Activated CD4-positive, alpha-beta T cell treated with anti-CD3 and anti-CD28 coated beads, Interleukin-2, amount 50 U/mL, for 48 hours (primary cell): ENCODE data around the gene CENPVL1.
"Not testable (repeated sequence)": the region's sequence is repeated elsewhere in the genome, so short reads cannot be mapped to it uniquely, and the experiment has no call there.

Experiments
- DNase-seq, 2 experiments: peaks; one replicate each; pipeline ENCODE4 v3.0.0-alpha.2; 2020

The CENPVL1 gene

GRCh38 chrX:51710277-51711164 lies at the start of gene CENPVL1:
TSS of gene CENPVL1 (plus strand) at chrX:51710512. CDS start at chrX:51710512, 0 bp downstream.
- DNase-seq, result not testable (repeated sequence)

- no peak for DNase-seq
Observed at GRCh38 chrX:51665981-51666380, 44.3 kb upstream of the CENPVL1 start.

GRCh38 chrX:51679689-51680433 lies 30.5 kb upstream of the CENPVL1 start:
- not testable (repeated sequence) for DNase-seq

GRCh38 chrX:51681808-51682719 lies 28.2 kb upstream of the CENPVL1 start:
- DNase-seq, result not testable (repeated sequence)

- DNase-seq, result not testable (repeated sequence)
Observed at GRCh38 chrX:51682720-51683062, 27.6 kb upstream of the CENPVL1 start, which contains the start of gene CENPVL2. TSS of gene CENPVL2 (minus strand) at chrX:51682831. CDS start at chrX:51682831, 0 bp downstream.

- DNase-seq, result no peak
Observed at GRCh38 chrX:51694254-51694653, 16.1 kb upstream of the CENPVL1 start.

GRCh38 chrX:51697397-51697796 lies 12.9 kb upstream of the CENPVL1 start:
- no peak for DNase-seq

- not testable (repeated sequence) for DNase-seq
Observed at GRCh38 chrX:51712943-51713647, 2.8 kb downstream of the CENPVL1 start.

GRCh38 chrX:51728202-51728601 lies 17.9 kb downstream of the CENPVL1 start:
- DNase-seq, result no peak

- no peak for DNase-seq
Observed at GRCh38 chrX:51737091-51737490, 26.8 kb downstream of the CENPVL1 start.

- DNase-seq, result no peak
Observed at GRCh38 chrX:51742586-51742985, 32.3 kb downstream of the CENPVL1 start.

- DNase-seq, result peak; percentile 62 to 70
Observed at GRCh38 chrX:51743179-51743957, 33.1 kb downstream of the CENPVL1 start, which contains the start of gene GSPT2. TSS of gene GSPT2 (plus strand) at chrX:51743442. CDS start at chrX:51743627, 185 bp downstream.

- DNase-seq, result no peak
Observed at GRCh38 chrX:51747671-51748070, 37.4 kb downstream of the CENPVL1 start.

- DNase-seq, result no peak
Observed at GRCh38 chrX:51759055-51759839, 48.9 kb downstream of the CENPVL1 start.

GRCh38 chrX:51760657-51761056 lies 50.3 kb downstream of the CENPVL1 start:
- DNase-seq, result no peak
